SKM-1 (cell line): ENCODE measurements around the gene RGMB.
"Not testable (repeated sequence)": the region's sequence is repeated elsewhere in the genome, so short reads cannot be mapped to it uniquely, and the experiment has no call there.

ENCODE experiments used
- DNase-seq: peaks from one replicate; lab custom pipeline; 2025; ENCODE audit not compliant: unreplicated experiment; lab: John Stamatoyannopoulos, UW

The RGMB gene, protein sequence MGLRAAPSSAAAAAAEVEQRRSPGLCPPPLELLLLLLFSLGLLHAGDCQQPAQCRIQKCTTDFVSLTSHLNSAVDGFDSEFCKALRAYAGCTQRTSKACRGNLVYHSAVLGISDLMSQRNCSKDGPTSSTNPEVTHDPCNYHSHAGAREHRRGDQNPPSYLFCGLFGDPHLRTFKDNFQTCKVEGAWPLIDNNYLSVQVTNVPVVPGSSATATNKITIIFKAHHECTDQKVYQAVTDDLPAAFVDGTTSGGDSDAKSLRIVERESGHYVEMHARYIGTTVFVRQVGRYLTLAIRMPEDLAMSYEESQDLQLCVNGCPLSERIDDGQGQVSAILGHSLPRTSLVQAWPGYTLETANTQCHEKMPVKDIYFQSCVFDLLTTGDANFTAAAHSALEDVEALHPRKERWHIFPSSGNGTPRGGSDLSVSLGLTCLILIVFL

DNA sequence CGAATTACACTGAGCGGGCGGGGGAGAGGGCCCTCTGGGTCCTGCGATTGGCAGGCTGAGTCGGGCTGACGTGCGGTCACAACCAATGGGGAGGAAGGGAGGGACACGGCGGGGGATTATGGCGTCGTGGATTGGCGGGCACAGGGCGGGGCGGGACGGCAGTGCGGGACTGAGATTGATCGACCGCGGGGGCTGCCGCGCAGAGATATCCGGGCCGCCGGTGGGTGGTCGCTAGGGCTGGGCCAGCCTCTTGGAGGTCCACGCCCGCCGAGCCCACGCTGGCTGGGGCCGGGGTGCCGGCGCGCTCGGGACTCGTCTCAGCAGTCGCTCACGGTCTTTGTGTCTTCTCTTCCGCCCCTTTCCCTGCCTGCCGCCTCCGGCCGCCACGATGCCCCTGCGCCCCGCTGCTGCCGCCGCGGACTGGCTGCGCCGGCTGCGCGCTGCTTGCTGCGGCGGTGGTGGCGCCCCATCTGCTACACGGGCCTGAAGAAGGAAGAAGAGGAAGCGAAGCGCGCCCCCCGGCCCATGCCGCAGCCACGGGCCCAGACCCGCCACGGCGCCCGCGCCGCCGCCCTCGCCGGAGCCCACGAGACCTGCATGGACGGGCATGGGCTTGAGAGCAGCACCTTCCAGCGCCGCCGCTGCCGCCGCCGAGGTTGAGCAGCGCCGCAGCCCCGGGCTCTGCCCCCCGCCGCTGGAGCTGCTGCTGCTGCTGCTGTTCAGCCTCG is at the start of gene RGMB:
RGMB (plus strand) TSS at position 200 of the 728 bp plus-strand sequence; CDS start at position 608, 408 bp downstream.
- peak; percentile 90 for DNase-seq

DNA sequence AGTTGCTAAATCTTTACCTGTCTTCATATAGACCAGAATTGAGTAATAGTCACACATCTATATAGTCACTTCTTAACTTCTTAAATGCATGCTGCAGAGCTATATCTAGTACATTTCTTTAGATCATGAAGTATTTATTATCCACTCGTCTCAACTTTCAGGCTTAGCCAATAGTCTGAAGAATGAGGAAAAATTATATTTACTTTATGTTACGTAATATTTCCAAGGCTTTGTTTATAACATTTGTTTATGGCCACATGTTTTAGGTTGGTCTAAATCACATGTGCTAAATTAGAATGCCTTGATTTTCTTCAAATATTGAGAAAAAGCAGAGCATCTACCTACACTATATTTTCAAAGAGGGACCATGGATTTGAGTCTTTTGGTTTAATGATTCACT is 47.2 kb upstream of the RGMB start:
- DNase-seq = no peak

DNA sequence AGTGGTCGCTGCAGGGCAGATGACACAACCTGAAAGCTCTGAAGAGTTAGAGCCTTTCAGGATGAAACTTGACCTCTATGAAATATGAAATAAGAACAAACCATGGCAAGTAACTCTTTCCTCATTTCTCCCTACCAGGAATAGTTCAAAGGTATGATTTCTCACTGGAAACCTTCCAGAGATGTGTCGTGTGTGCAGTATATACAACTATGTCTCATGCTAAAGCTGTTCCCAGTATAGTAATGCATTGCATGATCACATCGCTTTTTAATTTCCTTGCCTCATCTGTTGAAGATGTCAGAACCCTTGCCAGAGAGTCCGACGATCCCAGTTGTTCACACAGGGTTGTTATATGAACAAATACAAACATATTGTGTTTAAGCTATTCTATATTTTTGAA is 45.8 kb upstream of the RGMB start:
- DNase-seq = no peak

DNA sequence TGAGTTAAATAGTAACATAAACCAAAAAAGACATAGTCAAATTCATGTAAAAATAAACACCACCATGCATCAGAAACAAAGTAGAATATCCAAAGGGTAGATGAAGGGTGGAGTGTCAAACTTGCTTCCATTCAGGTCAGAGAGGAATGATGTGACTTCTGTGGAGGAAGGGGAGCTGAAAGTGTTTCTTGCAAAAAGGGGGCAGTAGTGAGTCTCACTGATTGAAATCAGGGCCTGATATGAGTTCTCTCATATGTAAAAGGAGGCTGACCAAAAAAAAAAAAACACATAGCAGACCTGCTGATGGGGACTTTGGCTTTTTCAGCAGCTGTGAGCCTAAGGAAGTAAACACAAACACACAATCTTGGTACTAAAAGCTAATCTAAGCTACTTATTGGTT is 38.8 kb upstream of the RGMB start:
- DNase-seq = no peak

DNA sequence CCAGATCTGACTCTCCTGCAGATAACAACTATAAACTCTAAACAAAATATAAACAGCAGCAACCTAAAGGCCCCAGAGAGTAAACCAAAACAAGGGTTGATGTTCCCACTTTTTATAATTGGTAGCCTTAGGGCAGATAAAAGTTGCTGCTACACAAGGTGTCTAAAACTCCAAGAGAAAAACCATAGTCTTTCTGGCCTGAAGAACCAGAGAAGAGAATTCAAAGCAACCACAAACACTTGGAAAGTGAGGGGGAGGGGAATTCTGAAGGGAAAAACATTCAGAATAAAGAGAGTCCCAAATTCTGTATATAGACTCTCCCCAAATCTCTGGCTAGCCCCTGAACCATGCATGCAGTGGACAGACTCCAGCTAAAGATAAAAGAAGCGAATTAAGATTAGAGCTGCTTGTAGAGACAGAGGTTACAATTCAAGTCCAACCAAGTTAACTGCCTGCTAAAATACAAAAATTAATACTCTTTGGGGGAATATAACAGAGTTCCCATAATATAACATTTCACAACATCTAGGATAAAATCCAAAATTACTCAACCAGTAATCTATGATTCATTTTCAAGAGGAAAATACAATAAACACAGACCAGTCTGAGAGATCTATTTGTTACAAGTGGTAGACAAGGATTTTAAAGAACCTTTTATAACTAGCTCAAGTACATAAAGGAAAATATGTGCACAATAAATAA is 37.5 kb upstream of the RGMB start:
- DNase-seq = no peak

DNA sequence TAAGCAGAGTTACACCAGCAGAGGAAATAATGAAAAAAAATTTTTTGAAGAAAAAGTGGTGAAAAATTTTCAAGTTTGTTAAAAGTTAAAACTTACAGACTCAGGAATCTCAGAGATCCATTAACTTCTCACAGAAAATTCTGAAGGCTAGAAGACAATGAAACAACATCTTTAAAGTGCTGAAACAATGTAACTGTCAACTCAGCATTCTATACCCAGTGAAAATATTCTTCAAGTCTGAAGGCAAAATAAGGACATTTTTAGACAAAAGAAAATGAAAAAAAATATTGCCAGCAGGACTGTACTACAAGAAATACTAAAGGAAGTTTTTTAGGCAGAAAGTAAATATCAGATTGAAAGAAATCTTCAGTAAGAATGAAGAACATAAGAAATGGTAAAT is 36.7 kb upstream of the RGMB start:
- no peak for DNase-seq

DNA sequence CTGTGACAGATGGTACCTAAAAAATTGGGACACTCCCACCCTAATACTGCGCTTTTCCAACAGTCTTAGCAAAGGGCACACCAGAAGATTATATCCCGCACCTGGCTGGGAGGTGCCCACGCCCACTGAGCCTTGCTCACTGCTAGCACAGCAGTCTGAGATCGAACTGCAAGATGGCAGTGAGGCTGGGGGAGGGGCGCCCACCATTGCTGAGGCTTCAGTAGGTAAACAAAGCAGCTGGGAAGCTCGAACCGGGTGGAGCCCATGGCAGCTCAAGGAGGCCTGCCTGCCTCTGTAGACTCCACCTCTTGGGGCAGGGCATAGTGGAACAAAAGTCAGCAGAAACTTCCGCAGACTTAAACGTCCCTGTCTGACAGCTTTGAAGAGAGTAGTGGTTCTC is 36.0 kb upstream of the RGMB start:
- DNase-seq = not testable (repeated sequence)

DNA sequence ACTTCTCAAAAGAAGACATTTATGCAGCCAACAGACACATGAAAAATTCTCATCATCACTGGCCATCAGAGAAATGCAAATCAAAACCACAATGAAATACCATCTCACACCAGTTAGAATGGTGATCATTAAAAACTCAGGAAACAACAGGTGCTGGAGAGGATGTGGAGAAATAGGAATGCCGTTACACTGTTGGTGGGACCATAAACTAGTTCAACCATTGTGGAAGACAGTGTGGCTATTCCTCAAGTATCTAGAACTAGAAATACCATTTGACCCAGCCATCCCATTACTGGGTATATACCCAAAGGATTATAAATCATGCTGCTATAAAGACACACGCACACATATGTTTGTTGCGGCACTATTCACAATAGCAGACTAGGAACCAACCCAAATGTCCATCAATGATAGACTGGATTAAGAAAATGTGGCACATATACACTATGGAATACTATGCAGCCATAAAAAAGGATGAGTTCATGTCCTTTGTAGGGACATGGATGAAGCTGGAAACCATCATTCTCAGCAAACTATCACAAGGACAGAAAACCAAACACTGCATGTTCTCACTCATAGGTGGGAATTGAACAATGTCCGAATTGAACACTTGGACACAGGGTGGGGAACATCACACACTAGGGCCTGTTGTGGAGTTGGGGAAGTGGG is 34.8 kb upstream of the RGMB start:
- DNase-seq = not testable (repeated sequence)

DNA sequence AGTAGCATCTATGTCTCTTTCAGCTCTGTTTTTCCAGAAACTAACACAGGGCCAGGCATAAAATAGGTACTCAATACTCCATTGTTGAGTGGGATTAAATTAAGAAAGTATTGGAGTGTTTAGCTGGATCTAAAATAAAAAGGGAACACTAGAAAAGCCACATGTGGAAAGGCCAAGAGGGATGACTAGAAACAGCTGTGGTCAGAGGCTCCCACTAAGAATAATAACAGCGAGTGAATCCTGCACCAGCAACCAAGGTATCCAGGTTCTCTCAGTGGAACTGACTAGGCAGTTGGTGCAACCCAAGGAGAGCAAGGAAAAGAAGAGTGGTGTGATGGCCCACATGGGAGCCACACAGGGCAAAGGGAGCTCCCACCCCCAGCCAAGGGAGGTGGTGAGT is 31.5 kb upstream of the RGMB start:
- DNase-seq = no peak

DNA sequence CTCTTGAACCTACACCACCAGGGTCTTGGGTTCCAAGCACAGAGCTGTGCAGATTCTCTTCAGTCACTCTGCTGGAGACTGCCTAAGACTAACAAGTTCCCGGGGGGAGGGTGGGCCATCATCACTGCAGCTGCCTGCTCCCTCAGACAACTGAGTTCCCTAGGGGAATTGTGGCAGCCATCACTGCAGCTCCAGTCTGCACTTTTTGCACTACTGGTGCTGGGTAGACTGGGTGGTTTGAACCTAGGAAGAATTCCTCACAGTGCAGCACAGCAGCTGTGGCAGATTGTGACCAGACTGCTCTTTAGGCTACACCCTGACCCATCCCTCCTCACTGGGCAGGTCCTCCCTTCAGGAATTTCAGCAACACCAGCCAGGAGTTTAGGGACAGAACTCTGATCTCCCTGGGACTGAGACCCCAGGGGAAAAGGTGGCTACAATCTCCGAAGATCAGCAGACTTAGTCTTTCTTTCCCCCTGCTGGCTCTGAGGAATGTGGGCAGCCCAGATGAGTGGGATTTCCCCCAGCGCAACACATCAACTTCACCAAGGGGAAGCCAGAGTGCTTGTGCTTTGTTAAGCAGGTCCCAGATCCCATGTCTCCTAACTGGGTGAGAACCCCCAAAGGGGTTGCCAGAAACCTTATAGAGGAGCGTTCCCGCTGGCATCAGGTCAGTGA is 30.9 kb upstream of the RGMB start:
- DNase-seq = no peak

DNA sequence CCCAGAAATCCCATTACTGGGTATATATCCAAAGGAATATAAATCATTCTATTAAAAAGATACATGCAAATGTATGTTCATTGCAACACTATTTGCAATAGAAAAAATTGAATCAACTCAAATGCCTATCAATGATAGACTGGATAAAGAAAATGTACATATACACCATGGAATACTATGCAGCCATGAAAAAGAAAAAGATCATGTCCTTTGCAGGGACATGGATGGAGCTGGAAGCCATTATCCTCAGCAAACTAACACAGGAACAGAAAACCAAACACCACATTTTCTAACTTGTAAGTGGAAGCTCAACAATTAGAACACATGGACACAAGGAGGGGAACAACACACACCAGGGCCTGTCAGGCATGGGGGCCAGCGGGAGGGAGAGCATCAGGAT is 25.2 kb upstream of the RGMB start:
- not testable (repeated sequence) for DNase-seq

DNA sequence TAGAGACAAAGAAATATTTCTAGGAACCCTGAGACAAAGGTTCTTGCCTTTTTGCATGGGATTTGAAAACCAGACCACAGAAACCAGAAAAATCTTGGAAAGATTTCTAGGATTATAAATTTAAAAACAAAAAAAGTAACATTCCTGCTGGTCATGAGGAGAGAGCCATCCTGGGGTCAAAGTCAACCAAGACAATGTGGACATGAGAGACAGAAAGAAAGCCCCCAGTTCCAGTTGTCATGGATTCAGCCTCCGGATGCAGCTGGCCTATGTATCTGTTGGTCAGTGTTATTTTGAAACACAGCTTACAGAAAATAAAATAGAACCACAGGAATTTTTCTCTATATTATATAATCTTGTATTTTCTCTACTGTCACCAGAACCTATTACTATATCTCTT is 24.4 kb upstream of the RGMB start:
- no peak for DNase-seq

DNA sequence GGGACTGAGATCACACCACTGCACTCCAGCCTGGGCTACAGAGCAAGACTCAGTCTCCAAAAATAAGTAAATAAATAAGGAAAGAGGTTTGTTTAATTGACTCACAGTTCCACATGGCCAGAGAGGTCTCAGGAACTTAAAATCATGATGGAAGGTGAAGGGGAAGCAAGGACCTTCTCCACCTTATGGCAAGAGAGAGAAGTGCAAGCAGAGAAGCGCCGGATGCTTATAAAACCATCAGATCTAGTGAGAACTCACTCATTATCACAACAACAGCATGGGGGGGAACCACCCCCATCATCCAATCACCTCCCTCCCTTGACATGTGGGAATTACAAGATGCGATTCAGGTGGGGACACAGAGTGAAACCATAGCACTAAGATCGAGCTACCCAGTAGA is 22.8 kb upstream of the RGMB start:
- DNase-seq = no peak

DNA sequence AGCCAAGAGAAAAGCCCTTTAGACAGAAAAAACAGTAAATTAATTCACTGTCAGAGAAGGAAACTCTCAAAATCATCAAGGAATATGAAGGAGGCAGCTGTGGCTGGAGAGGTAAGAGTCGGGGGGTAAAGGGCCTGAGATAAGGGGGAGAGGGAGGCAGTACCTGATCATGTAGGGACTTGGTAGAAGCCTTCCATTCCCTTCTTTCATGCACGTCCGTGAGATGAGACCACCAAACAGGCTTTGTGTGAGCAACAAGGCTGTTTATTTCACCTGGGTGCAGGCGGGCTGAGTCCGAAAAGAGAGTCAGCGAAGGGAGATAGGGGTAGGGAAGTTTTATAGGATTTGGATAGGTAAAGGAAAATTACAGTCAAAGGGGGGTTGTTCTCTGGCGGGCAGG is 21.1 kb upstream of the RGMB start:
- not testable (repeated sequence) for DNase-seq

DNA sequence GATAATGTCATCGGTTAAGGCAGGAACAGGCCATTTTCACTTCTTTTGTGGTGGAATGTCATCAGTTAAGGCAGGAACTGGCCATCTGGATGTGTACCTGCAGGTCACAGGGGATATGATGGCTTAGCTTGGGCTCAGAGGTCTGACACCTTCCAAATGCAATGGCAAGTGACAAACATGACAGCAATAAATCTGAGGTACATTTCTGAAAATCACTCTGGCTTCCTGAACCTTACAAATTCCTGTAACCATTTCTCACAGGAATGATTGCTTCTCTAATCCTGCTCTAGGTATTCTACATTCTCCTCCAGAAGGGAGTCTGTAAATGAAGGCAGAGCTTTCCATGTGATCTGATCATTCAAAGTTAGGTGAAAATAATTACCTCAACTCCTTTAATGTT is 20.7 kb upstream of the RGMB start:
- DNase-seq = not testable (repeated sequence)

DNA sequence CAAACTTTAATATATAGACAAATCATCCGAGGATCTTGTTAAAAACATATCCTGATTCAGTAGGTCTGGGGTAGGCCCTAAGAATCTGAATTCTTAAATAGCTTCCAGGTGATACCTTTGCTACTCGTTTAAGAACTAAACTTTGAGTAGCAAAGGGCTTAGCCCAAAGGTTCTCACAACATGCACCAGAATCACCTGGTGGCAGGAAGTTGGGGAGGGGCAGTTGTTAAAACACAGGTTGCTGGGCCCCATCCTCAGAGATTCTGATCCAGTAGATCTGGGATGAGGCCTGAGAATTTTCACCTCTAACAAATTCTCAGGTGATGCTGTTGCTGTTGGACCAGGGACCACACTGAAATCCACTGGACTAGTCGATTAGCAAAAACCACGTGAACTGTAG is 20.0 kb upstream of the RGMB start:
- DNase-seq = no peak

DNA sequence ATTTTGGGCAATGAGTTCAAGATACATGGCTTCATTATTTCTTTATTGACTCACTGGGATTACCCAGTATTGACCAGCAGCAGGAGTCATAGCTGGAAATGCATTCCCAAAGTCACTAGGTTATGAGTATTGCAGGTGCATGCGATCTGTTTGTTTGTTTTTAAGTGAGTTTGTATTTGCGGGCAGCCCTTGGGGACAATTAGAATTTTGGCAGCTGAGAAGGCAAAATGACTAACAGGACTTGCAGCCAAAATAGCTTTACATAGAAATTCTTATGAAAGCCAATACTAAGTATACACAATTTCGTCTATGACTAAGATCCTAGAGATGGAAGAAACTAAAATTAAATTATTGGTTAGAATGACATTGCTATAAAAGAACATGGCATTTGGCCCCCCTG is 18.1 kb upstream of the RGMB start:
- DNase-seq = no peak

DNA sequence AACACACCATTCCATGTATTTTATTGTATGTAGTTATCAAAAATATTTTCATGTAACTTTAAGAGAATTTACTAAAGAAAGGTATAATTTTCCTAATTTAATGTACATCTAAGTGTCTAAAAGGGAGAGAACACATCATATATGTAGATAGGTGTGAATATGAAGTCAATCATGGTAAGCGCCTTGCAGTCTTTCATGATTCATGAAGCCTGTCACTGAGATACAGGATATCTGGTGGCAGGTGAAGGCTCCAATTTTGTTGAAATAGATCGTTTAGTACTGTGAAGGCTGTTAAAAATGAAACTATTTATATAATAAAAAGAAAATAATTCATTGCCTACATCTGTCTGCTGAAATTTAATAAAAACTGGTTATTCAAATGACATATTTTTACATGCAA is 15.5 kb upstream of the RGMB start:
- no peak for DNase-seq

DNA sequence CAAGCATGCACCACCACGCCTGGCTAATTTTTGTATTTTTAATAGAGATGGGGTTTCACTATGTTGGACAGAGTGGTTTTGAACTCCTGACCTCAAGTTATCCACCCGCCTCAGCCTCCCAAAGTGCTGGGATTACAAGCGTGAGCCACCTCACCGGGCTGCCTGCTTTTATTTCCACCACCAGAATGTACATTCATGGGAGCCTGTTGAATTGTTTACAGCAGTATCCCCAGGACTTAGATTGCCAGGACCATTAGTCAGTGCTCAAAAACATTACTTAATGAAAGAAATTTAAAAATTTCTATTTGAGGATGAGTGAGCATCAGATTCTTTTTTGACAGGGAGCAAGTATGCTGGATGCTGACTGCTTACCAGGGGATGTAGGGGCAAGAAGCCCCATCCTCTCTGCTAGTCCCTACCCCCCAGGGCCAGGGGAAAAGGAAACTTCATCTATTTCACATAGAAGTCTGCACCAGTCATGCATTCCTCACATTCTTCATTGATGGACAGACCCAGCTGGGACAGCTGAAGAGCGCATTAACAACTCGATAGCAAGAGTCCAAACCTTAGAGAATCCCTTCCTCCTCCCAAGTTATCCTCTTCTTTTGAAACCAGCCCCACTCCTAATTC is 10.3 kb upstream of the RGMB start:
- no peak for DNase-seq

DNA sequence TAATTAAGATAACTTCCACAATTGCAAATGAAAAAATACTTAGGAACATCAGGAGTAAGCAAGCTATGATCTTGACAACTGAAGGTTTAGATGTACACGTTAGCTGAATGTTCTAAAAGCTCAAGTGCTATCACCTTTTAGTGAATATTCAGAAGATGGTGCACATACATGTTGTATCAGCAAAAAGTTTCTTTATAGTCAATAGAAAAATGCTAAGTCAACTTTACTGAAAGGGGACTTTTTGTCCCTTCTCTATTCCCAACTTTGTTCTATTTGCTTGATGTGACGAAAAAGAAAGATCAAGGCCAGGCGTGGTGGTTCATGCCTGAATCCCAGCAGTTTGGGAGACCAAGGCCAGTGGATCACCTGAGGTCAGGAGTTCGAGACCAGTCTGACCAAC is 7.6 kb upstream of the RGMB start:
- DNase-seq = no peak
